Mesothelial cell of epicardium (in vitro differentiated cells): ENCODE data around the gene EXPH5. TPM values are rescaled to one million over a fixed set of nuclear protein-coding genes. Genes with fewer than 3 reads are reported as not detected.
"Not testable (repeated sequence)": the region's sequence is repeated elsewhere in the genome, so short reads cannot be mapped to it uniquely, and the experiment has no call there.

Experiments
- DNase-seq, 2 experiments: peaks; one replicate each; pipeline ENCODE4 v3.0.0; 2021; ENCODE audit warnings: low spot score in 2 of 2; ENCODE audit not compliant: unreplicated experiment in 2 of 2
- H3K27ac Mint-ChIP-seq: 2 replicates; pipeline ENCODE4 v1.8.0; 2021; ENCODE audit warnings: mixed read lengths
- H3K27me3 Mint-ChIP-seq: 2 replicates; pipeline ENCODE4 v1.8.0; 2021; ENCODE audit warnings: low read depth, mixed read lengths
- H3K36me3 Mint-ChIP-seq: 2 replicates; pipeline ENCODE4 v1.8.0; 2021; ENCODE audit warnings: mixed read lengths
- H3K4me1 Mint-ChIP-seq: 2 replicates; pipeline ENCODE4 v1.8.0; 2021; ENCODE audit warnings: mixed read lengths
- H3K4me3 Mint-ChIP-seq: 2 replicates; pipeline ENCODE4 v1.8.0; 2021; ENCODE audit warnings: mild to moderate bottlenecking, moderate library complexity, mixed read lengths
- H3K9me3 Mint-ChIP-seq: 2 replicates; pipeline ENCODE4 v1.8.0; 2021; ENCODE audit warnings: mixed read lengths
- total RNA-seq: library from RNA; stranded (reverse); gene quantifications from 3 replicates; pipeline ENCODE4 v1.2.1, GENCODE V29; 2021
- TF ChIP-seq, protein P1 (sequence below): fragments of 200-600 bp; sonication (generic); IDR thresholded peaks from one replicate; pipeline ENCODE4 v1.5.0; 2021; ENCODE audit warnings: antibody characterized with exemption; ENCODE audit not compliant: unreplicated experiment

The EXPH5 gene, protein sequence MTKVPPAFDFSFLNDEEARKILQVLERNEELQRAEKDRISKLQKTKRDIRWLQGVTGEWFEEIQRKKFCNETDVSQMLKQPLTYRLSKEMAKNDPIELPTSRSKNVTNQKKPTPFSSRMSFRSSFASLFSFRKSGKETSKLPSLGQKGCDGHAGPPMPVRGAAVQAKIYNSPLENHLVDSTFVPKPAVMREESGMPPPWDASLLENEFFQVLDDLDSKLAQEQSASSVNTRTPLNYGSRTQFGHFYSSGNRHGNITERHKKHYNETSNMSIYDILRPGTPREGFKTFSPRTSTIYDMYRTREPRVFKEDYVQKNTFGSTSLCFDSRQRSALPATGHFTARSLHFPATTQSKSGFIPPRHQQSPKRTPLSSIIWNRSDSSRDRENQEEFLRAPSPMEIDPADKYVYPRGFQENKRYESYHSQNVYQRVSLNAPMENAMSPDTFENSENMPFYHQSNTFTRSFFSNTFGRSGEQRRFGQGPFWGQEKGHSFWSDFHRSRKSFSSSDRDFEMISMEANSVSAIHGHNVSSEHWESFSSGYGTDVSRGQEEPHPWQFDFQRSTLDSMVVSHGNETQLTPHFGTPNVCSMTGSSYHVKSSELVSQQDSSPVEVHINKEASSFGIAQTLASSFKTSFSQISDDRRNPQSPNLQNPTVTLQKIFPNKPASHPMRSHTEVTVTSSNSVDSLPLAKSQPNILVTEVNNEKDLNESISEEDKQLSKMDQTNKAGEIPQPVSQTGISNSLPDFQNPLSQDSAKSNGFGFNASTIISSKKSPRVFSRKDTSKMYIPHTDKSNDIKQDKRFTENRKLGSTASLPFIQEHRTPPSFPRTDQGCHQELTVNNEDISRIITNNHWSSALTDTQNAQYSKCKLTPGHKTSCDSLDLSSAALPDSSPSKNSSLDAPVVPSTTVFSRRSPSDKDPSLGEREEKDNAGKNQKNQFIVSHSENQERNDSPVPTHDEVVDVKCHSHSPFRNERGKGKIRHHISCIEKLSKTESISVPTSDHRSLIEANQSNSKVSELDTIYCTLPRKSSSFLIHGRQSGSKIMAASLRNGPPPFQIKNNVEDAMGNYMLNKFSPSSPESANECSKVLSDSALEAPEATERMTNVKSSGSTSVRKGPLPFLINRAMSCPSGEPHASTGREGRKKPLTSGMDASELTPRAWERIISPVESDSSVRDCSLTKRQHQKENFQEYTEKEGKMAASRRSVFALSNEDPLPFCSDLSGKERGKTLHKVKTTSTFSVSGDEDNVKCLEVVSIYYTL (N-terminal part only)
- 27.2 to 30.5 TPM (median 28.2 TPM) in 3 replicates for total RNA-seq

DNA sequence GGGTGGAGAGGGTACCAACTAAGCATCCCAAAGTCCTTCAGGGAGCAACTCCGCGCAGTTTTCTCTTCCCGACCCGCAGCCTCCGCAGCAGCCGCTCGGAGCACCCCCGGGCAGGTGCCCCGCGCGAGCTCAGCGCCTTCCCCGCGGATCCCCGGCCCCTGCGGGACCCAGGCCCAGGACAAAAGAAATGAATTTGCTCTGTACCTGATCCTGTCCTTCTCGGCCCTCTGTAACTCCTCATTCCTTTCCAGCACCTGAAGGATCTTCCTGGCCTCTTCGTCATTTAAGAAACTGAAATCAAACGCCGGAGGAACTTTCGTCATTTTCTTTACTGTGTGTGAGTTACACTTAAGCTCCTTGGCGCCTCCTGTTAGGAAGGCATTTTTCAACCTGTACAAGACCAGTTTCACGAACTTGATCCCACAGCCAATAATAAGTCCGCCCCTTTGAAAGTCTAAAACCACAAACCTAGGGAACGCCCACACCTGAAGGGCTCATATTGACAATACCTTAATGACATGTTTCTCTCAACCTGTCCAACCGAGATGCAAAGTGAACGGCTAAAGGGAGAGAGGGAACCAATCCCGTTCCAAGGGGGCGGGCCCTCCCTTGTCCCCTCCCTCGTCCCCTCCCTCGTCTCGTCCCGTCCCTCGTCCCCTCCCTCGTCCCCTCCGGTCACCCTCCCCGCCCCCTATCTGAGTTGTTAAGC, at the start of gene EXPH5:
EXPH5 (minus strand) TSS at position 555 of the 709 bp plus-strand sequence; CDS start at position 323, 232 bp downstream.
- peaks cover 60% of the 10 kb centered on the region for H3K4me1 Mint-ChIP-seq

DNA sequence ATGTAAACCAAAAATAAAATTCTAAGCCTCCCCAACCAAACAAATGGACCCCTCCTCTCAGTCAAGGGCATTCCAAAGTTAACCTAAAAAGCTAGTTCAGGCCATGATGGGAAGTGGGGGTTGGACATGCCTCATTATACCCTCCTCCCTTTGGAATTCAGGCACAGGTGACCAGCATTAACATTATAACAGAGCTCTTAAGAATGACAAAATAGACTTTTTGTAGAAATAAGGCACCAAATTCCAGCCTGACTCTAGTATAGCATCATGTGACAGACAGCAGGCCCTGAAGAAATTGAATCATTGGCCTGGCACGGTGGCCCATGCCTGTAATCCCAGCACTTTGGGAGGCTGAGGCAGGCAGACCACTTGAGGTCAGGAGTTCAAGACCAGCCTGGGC, 48.2 kb upstream of the EXPH5 start:
- not testable (repeated sequence) for H3K27ac Mint-ChIP-seq, H3K4me3 Mint-ChIP-seq, H3K9me3 Mint-ChIP-seq, H3K36me3 Mint-ChIP-seq, H3K27me3 Mint-ChIP-seq, DNase-seq
- peaks cover 50% of the 10 kb centered on the region for H3K4me1 Mint-ChIP-seq

More for the DNA sequence above, at the start of gene EXPH5:
- Mint-ChIP-seq H3K9me3 (no peaks in the 10 kb centered on the region), H3K36me3 (no peaks in the 10 kb centered on the region), H3K4me3 (peak within 1 kb of the TSS; percentile 90), H3K27me3 (peaks cover 4% of the 10 kb centered on the region), H3K27ac (peak within 1 kb of the TSS; percentile 99)
- DNase-seq: peak; percentile 70 to 73
- TF ChIP-seq, protein P1, sequence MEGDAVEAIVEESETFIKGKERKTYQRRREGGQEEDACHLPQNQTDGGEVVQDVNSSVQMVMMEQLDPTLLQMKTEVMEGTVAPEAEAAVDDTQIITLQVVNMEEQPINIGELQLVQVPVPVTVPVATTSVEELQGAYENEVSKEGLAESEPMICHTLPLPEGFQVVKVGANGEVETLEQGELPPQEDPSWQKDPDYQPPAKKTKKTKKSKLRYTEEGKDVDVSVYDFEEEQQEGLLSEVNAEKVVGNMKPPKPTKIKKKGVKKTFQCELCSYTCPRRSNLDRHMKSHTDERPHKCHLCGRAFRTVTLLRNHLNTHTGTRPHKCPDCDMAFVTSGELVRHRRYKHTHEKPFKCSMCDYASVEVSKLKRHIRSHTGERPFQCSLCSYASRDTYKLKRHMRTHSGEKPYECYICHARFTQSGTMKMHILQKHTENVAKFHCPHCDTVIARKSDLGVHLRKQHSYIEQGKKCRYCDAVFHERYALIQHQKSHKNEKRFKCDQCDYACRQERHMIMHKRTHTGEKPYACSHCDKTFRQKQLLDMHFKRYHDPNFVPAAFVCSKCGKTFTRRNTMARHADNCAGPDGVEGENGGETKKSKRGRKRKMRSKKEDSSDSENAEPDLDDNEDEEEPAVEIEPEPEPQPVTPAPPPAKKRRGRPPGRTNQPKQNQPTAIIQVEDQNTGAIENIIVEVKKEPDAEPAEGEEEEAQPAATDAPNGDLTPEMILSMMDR: no peak

DNA sequence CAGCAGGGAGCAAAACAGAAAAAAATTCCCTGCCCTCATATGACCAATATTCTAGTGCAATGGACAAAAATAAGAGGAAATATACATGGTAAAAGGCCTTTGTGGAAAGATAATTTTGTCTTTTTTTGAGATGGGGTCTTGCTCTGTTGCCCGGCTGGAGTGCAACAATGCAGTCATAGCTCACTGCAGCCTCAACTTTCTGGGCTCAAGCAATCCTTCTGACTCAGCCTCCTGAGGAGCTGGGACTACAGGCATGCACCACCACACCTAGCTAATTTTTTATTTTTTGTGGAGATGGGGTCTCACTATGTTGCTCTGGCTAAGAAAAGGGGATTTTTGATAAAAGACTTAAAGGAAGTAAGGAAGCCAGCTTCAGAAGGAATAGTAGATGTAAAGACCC, 45.6 kb upstream of the EXPH5 start:
- peaks cover 61% of the 10 kb centered on the region for H3K4me1 Mint-ChIP-seq
- H3K27ac Mint-ChIP-seq: peak overlapping the region; percentile 80
- no peak overlapping the region for H3K4me3 Mint-ChIP-seq
- H3K27me3 Mint-ChIP-seq: no peaks in the 10 kb centered on the region
- peaks cover 7% of the 10 kb centered on the region for H3K9me3 Mint-ChIP-seq
- TF ChIP-seq, protein P1: no peak
- no peak for DNase-seq
- no peaks in the 10 kb centered on the region for H3K36me3 Mint-ChIP-seq

DNA sequence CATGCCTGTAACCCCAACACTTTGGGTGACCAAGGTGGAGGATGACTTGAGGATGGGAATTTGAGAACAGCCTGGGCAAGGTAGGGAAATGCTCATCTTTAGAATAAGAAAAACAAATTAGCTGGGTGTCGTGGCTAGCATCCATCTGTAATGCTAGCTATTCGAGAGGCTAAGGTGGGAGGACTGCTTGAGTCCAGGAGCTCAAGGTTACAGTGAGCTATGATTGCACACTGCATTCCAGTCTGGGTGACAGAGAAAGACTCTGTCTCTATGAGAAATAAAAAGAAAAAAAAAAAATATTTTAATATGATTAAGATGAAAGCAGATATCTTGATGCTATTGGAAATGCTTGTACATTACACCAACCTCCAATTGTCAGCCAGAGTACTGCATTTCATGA, 42.7 kb upstream of the EXPH5 start:
- Mint-ChIP-seq H3K4me3 (no peak overlapping the region), H3K36me3 (no peaks in the 10 kb centered on the region), H3K4me1 (peaks cover 60% of the 10 kb centered on the region), H3K27me3 (no peaks in the 10 kb centered on the region), H3K27ac (peak overlapping the region; percentile 72), H3K9me3 (peaks cover 8% of the 10 kb centered on the region)
- no peak for DNase-seq
- TF ChIP-seq, protein P1: no peak

DNA sequence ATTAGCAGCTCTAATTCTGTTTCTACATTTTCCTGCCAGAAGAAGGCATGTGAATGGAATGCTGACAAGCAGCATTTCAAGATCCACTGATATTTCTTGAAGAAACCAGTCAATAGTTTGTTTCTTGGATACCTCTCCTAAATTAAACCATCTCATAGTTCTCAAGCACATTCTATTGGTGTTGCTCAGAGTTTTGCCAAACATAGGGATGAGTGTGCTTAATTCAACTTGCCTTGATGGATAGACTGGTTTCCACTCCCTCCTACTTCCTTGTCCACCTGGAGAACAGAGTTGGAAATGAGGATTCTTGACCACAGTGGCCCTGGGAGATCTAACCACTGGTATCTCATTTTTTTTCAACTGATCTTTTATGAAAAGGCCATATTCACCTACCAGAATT, 41.5 kb upstream of the EXPH5 start:
- Mint-ChIP-seq H3K27ac (peak overlapping the region; percentile 93), H3K4me1 (peaks cover 49% of the 10 kb centered on the region), H3K36me3 (no peaks in the 10 kb centered on the region), H3K27me3 (no peaks in the 10 kb centered on the region), H3K4me3 (no peak overlapping the region), H3K9me3 (peaks cover 12% of the 10 kb centered on the region)
- TF ChIP-seq, protein P1: no peak
- DNase-seq: no peak
